Measurements from ENCODE around the gene GAST. TPM values are rescaled to one million over a fixed set of nuclear protein-coding genes. Genes with fewer than 3 reads are reported as not detected.

Gene GAST
- polyA plus RNA-seq, 3 donors = not detected

DNA sequence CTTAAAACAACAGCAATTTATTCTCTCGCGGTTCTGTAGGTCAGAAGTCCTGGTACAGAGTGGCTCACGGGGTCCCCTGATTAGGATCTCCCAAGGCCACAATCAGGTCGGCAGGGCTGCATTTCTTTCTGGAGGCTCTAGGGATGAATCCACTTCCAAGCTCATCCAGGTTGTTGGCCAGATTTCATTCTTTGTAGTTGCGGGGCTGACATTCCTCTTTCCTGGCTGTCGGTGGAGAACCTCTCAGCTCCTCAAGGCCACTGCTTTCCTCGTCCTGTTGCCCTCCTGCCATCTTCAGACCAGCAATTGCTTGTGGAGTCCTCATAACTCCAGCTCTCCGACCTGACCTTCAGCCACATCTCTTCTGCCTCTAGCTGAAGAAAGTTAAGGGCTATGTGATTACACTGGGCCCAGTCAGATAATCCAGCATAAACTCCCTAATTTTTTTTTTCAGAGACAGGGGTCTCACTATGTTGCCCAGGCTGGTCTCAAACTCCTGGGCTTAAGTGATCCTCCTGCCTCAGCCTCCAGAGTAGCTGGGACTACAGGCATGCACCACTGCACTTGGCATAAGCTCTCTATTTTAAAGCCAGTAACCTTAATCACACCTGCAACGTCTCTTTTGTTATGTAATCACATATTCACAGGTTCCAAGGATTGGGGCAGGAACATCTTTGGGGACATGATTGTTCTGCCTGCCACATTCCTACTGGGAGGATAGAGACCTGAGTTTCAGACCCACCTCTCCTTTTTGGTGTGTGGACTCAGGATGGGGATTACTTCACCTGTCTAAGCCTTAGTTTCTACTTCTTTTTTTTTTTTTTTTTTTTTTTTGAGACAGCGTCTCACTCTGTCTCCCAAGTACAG is 4.1 kb upstream of the GAST start:
- DNase-seq (ENCODE audit: low read depth in 3 of 3, low spot score in 2 of 3) = no peak

DNA sequence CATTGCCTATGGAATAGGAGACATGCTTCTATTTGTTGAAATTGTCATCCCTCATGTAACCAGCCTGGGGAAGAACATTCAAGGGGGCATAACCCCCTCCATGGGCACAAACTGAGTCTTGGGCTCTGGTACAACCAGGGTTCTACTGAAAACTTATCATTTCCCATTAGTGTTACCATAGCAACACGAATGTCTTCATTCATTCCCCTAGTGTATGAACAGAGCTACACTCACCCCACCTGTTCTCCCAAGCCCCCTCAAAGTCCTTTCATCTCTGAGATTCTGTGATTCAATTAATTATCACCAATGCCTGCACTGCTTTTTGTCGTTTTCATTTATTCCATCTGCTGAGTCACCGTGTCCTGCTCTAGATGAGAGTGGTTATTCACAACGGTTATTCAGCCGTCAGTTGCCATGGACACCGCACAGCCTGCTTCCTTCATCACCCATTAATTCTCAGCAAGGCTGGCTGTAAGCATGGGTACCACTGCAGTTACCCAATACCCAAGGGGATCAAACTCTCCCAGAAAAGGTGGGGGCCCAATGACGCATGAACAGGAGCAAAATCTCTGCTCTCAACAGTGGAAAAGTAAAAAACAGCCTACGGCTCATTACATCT is 1.6 kb upstream of the GAST start:
- DNase-seq (ENCODE audit: low read depth in 3 of 3, low spot score in 2 of 3) = no peak

DNA sequence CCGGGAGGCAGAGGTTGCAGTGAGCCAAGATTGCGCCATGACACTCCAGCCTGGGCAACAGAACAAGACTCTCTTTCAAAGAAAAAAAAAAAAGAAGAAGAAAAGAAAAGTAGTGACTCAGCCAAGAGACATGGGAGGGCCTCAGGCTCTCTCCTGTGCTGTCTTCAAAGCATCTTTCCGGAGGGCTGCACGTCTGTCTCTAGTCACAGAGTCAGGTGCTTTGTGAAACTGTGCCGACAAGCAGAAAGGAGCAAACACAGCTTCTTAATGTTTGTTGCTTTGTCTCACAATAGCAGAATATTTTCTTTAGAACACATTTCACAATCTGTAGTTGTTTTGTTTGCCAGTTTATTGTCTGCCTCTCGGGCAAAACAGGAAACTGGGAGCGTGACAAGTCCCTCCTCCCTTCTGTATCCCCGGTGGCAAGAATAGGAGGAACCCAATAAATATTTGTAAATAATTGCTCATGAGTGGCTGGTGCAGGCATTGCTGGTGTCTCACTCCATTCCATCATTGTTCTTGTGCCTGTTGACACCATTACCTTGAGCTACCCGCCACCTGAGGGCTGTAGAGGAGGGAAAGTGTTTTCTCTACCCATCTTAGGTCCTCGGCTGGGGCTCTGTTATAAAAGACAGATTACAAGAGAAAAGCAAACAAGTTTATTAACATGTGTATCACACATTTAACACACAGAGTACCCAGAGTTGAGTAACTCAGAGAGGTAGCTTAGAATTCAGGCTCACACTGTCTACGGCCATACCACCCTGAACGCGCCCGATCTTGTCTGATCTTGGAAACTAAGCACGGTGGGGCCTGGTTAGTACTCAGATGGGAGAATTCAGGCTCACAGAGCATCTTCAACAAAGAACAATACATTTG is 5.5 kb downstream of the GAST start:
- no peak for DNase-seq (ENCODE audit: low read depth in 3 of 3, low spot score in 2 of 3)

DNA sequence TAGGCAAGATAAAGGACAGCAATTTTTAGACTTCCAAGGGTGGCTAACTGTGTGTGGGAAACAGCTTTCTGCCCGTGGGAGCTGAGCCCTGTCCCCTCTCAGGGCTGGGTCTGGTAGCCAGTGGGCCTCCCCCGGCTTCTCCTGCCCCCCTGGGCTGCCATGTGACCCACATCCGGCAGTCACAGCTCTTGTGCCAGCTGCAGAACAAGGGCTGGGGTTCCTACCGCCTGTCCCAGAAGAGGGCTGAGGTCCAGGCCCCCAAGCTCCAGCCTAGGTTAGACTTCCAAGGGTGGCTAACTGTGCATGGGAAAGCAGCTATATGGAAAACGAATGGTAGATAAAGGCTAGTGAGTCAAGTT is 6.1 kb downstream of the GAST start:
- no peak for DNase-seq (ENCODE audit: low read depth in 3 of 3, low spot score in 2 of 3)

DNA sequence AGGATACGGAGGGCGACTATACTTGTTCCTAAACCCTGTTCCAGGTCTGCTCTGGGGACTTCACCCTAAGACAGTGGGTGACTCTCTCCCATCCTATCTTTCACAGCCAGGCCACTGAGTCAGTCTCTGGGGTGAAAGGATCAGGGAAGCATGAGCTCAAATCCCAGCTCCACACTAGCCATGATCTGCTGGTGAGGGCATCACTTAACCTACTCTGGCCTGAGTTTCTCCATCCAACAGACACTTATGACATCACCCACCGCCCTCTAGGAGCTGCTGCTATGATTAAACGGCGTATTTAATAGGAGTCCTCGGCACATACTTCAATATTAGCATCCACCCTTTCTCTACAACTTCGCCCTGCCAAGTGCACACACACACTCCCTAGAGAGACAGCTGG is 10.1 kb downstream of the GAST start:
- no peak for DNase-seq (ENCODE audit: low read depth in 3 of 3, low spot score in 2 of 3)

DNA sequence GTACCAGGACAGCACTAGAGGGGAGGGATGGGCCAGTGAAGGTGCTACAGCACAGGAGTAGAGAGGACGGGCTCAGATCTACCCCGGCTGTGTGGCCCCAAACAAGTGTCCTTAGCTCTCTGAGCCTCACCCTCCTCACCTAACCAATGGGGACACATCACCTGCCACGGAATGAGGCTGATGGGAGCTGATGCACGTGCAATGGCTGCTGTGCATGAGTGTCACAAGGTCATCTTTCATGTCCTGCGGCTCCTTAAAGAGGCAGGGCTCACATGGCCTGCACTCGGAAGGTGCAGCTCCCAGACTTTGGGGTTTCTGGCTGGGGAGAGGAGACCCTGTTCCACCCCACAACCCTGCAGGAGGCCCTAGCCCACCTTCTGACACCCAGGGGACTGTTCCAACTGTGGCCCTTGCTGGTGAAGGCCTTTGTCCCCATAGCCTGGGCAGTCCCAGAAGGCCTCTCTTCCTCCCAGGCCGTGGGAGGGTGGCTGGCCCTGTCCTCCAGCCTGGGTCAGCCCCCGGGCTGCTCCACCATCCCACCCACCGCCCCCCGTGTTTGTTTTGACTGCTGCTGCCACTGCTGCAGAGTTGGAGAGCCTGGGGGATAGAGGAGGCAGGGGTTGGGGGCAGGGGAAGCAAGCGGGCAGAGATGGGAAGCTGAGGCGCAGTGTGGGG is 11.8 kb downstream of the GAST start:
- DNase-seq (ENCODE audit: low read depth in 3 of 3, low spot score in 2 of 3) = no peak

DNA sequence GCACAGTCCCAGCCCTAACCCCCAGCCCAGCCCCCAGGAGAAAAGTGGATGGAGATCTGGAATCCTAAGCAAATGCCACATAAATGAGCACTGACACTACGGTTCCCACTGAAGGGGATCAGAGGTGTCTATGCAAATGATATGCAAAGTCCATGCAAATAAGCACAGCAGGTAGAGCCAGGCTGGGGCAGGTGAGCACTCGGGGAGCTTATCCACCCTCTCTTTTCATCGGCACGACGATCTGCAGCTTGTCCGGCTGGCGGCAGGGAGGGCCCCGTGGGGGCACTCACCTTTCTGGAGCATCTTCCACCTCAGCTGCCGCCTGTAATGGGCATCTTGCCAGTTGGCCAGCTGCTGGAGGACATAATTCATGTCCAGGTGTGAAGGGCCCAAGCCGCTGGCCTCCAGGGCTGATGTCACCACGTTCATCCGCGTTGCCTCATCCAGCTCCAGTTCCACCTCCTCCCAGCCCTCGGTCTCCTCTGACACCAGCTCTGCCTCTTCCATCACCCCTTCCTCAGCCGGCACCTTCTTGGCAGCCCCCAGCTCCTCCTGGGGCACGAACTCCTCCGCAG is 12.4 kb downstream of the GAST start:
- no peak for DNase-seq (ENCODE audit: low read depth in 3 of 3, low spot score in 2 of 3)

DNA sequence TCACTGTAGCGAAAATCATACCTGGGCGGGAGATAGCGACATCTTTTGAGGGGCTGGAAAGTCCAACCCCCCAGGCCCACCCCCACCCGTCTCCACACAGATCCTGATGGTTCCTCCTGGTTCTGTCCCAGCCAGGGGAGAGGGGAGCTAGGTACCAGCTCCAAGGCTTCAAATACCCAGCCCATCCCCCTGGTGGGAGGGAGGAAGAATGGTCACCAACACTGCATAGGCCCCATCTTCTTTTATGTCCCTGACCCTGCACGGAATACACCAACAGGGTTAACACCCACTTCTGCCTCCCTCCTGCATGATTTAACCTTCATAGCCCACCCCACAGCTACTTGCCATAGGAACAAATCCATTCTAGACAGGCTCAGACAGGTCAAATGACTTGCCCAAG is 13.0 kb downstream of the GAST start:
- DNase-seq (ENCODE audit: low read depth in 3 of 3, low spot score in 2 of 3) = no peak

DNA sequence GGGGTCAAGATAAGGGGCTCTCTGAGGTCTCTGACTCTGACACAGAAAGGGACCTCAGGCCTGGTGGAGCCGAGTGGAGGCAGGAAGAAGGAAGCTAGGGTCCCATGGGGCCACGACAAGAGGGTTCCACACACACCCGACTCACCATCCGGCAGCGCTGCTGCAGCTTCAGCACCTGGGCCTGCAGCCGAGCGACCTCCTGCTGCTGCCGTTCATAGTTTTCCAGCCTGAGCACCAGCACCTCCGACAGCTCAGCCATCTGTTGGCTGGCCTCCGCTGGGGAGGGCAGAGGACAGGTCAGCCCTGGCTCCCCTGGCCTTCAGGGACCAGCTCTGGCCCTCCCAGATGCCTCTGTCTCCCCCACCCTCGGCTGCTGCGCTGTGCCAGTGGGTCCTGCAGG is 15.9 kb downstream of the GAST start:
- DNase-seq (ENCODE audit: low read depth in 3 of 3, low spot score in 2 of 3) = no peak

DNA sequence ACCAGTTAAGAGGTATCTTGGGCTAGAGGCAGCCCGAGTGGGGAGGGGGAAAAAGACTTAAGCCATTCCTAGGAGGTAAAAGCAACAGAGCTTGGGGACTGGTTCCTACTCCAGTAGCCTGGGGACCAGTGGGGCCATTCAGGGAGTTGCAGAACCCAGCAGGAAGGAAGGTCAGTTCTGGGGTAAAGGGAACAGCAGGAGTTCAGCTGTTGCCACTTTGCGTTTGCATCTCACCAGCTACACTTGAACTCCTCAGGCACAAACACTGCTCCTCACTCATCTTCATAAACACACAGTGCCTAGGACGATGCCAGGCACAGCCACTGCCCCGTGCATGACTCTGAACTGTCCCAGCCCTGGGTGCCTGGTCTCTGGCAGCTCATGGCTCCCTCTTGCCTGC is 18.3 kb downstream of the GAST start:
- no peak for DNase-seq (ENCODE audit: low read depth in 3 of 3, low spot score in 2 of 3)

DNA sequence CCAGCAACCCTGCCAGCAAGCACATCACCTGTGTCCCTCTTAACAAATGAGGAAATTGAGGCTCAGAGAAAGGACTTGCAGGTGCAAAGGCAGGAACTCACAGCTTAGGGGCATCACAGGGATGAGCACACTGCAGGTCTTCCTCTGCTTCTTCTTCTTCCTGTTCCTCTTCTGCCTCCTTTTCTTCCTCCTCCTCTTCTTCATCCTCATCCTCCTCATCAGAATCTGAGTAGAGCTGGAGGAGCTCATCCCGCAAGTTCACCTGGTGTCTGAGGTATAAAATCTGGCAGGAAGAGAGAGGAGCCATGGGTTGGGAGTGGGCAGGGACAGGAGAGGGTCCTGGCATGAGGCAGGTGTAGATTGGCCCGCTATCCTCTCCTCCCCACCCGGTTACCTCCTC is 19.7 kb downstream of the GAST start:
- DNase-seq (ENCODE audit: low read depth in 3 of 3, low spot score in 2 of 3) = no peak

DNA sequence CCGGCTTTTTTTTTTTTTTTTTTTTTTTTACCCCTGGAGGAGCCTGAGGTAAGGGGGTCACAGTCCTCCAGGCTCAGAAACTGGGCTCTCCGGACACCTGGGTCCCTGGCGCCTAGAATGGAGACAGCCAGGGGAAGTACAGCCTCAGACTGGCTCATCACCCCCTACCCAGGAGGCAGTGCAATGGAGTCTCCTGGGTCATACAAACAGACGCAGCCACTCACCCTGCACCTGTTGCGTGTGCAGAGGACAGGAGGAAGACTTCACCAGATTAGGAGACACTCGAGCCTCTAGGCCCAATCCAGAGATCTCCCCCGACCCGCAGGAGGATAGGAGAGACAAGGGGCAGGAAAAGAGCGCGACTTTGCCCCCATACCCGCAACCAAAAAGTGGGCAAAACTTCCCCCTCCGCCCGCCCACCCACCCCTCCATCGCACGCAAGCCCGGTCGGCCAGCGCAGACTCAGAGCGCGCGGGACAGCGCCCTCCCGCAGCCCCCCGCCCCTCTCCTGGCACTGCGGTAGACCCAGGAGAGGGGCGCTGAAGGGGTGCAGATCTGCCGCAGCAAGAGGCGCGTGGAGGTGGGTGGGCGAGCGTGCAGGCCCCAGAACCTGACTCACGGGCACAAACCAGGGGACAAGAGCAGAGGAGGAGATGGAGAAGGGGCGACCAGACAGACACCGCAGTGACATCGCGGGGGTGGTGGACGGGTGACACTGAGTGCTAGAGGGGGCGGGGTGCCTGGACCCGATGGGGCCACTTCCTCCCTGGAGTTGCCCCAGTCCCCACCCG is 21.4 kb downstream of the GAST start:
- DNase-seq (ENCODE audit: low read depth in 3 of 3, low spot score in 2 of 3) = no peak

DNA sequence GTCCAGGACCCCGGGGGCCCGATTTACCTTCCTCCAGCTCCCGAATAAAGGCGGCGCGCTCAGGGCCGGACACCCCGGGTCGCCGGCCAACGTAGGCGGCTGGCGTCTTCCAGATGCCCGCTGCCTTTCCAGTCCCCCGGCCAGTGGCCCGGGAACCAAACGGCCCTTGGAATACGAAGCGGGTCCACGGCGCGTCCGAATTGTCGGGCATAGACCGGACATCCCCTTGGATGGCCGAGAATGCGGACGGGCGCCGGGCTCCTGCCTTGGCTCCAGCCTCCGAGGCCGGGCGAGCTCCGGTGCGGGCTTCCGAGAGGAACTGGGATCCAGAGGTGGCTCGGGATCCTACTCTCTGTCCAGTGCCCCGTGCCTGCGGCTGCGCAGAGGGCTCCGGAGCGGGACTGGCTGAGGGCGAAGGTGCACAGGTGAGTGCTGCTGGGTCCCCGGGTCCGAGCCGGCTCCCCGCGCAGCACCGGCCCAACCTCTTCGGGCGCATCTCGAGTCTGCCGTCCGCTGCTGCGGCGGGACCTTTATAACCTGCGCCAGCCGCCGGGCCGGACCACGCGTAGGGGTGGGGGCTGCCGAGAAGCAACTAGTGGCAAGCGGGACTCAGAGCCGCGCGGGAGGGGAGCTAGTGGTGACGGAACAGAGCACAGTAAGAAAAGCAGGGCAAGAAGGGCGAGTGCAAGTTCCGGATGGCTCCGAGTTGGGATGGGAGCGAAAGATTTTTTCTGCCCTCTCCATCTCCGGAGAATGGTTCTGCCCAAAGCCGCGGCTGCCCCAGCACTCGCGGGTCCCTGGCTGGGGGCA is 22.2 kb downstream of the GAST start, which contains the start of gene HAP1:
Gene HAP1 (minus strand): TSS at position 505 of the 810 bp plus-strand sequence. CDS start 9 bp downstream, at position 496.
- DNase-seq (ENCODE audit: low read depth in 3 of 3, low spot score in 2 of 3) = no peak

DNA sequence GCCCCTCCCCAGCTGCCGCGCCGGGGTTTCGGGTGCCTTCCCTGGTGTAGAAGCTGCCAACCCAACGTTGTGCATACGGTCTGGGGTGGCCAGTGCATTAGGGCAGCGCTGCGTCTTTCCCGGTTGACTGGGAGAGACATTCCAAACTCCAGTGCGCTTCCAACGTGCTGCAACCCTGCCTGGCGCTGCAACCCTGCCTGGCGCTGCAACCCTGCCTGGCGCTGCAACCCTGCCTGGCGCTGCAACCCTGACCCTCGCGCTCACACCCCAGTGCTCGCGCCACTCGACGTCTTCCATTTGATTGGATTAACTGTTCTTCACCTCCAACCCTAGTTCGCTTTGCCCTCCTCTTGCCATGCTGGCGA is 22.8 kb downstream of the GAST start:
- no peak for DNase-seq (ENCODE audit: low read depth in 3 of 3, low spot score in 2 of 3)

DNA sequence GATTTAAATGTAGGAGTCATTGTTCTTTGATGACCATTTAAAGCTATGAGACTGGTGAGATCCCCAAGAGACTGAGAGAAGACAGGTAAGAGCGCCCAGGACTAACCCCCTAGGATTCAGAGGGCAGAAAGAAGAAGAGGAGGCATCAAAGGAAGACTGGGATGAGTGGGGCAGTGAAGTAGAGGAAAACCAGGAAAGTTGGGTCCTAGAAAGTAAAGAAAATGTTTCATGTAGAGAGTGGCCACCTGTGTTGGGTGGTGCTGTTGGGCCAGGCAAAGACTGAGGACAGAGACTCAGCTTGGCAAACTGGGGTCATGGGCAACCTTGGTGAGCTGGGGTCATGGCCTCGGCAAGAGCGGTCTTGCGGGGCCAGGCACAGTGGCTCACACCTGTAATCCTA is 23.6 kb downstream of the GAST start:
- DNase-seq (ENCODE audit: low read depth in 3 of 3, low spot score in 2 of 3) = no peak

DNA sequence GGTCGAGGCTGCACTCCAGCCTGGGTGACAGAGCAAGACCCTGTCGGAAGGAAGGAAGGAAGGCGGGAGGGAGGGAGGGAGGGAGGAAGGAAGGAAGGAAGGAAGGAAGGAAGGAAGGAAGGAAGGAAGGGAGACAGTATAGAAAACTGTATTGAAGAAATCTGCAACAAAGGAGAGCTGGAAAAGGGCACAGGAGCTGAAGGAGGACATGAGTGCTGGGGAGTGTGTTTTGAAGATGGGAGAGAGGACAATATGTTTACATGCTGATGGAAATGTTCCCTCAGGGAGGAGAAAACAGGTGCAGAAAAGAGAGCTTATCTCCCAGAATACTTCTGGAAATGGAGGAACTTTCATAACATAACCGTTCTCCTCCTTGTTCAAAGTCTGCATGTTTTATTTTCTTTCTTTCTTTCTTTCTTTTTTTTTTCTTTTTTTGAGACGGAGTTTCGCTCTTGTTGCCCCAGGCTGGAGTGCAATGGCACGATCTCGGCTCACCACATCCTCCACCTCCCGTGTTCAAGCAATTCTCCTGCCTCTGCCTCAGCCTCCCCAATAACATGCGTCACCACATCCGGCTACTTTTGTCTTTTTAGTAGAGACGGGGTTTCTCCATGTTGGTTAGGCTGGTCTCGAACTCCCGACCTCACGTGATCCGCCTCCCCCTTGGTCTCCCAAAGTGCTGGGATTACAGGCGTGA is 25.0 kb downstream of the GAST start:
- DNase-seq (ENCODE audit: low read depth in 3 of 3, low spot score in 2 of 3) = no peak

DNA sequence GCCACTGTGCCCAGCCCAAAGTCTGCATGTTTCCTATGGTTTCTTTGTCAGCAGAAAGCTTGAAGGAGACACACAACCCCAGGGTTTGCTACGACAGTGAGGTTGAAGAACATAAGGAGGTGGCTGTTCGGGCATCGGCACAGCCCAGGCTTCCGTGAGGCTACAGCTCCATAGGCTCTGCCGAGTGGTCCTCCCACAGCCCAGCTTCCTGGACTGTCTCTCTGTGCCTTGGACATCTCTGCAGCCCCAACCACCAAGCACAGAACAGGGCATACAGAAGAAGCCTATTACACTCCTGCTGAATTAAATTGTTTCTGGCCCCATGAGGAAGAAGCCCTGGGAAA is 25.5 kb downstream of the GAST start:
- DNase-seq (ENCODE audit: low read depth in 3 of 3, low spot score in 2 of 3) = no peak

DNA sequence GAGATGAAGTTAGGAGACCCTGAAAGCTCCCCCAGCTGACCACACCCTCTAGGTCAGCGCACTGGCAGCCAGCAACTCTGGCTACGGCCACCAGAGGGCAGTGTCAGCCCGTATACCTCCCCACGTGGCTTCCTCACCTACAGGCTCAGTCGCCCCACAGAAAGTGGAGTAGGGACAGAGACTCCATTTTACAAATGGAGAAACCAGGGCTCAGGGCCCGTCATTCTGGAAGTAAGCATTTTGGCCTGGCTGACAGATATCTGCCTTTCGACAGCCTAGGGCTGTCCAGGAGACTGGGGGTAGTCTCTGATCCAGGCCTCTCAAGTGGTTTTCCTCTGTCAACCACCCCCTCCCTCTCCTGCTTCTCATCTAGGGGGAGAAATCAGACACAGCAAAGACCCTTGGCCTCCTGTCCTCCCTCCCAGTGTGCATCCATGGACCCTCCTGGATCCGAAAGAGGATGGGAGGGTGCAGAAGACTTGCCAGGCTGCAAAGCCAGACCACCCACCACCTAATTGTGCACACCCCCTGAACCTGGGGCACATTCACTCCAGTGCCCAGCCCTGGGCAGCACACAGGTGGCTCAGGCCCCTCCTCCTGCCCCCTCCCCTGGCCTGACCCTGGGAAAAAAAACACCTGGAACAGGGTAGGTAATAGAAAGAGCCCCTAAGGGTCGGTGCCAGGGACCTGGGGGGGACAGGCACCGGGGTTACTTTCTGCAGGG is 26.1 kb downstream of the GAST start:
- DNase-seq (ENCODE audit: low read depth in 3 of 3, low spot score in 2 of 3) = peak; percentile 67 to 82 (median 69)
